ENCODE measurements around the gene TYMP. TPM values are rescaled to one million over a fixed set of nuclear protein-coding genes. Genes with fewer than 3 reads are reported as not detected.

The TYMP gene
- total RNA-seq, 1 donor from 2014 or later, result 151 TPM

DNA sequence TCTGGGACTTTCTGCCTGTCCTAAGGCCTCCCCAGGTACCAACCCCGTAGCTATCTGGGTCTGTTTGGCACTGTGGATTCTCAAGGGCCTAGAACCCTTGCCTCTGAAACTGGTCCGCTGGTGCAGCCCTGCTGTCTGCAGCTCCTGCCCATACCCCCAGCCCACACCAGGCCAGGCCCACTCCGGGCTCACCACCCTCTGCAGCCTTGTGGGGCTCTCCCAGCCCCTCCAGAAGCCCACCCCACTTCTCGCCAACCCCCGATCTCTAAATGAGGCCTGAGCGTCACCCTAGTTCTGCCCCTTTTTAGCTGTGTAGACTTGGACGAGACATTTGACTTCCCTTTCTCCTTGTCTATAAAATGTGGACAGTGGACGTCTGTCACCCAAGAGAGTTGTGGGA is 20.6 kb upstream of the TYMP start:
- H3K27me3 ChIP-seq (ENCODE audit: low read depth), result peaks cover 36% of the 10 kb centered on the region
- DNase-seq (no peak), ATAC-seq (no peak)
- TF ChIP-seq, protein P1, sequence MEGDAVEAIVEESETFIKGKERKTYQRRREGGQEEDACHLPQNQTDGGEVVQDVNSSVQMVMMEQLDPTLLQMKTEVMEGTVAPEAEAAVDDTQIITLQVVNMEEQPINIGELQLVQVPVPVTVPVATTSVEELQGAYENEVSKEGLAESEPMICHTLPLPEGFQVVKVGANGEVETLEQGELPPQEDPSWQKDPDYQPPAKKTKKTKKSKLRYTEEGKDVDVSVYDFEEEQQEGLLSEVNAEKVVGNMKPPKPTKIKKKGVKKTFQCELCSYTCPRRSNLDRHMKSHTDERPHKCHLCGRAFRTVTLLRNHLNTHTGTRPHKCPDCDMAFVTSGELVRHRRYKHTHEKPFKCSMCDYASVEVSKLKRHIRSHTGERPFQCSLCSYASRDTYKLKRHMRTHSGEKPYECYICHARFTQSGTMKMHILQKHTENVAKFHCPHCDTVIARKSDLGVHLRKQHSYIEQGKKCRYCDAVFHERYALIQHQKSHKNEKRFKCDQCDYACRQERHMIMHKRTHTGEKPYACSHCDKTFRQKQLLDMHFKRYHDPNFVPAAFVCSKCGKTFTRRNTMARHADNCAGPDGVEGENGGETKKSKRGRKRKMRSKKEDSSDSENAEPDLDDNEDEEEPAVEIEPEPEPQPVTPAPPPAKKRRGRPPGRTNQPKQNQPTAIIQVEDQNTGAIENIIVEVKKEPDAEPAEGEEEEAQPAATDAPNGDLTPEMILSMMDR (IDR thresholded peaks at IDR 0.05), result no peak
- no peak overlapping the region for H3K4me3 ChIP-seq
- no peak overlapping the region for H3K27ac ChIP-seq
- peaks cover 19% of the 10 kb centered on the region for H3K4me1 ChIP-seq
- H3K36me3 ChIP-seq, result no peaks in the 10 kb centered on the region
- intact Hi-C loops (cut with DNase I), result no loop called here
- no peaks in the 10 kb centered on the region for H3K9me3 ChIP-seq

DNA sequence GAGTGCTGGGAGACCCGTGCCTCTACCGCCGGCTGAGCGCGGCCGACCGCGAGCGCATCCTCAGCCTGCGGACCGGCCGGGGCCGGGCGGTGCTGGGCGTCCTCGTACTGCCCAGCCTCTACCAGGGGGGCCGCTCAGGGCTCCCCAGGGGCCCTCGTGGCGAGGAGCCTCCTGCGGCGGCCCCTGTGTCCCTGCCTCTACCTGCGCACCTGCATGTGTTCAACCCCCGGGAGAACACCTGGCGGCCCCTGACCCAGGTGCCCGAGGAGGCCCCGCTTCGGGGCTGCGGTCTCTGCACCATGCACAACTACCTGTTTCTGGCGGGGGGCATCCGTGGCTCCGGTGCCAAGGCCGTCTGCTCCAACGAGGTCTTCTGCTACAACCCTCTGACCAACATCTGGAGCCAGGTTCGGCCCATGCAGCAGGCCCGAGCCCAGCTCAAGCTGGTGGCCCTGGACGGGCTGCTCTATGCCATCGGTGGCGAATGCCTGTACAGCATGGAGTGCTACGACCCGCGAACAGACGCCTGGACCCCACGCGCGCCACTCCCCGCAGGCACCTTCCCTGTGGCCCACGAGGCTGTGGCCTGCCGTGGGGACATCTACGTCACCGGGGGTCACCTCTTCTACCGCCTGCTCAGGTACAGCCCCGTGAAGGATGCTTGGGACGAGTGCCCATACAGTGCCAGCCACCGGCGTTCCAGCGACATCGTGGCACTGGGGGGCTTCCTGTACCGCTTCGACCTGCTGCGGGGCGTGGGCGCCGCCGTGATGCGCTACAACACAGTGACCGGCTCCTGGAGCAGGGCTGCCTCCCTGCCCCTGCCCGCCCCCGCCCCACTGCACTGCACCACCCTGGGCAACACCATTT is 19.3 kb upstream of the TYMP start:
- DNase-seq, result peak; percentile 44
- H3K27ac ChIP-seq, result peak overlapping the region; percentile 60
- intact Hi-C loops (cut with DNase I), result no loop called here
- TF ChIP-seq, protein P1 (IDR thresholded peaks at IDR 0.05), result no peak
- ATAC-seq, result peak in 1 of 2 donors; percentile 0
- H3K36me3 ChIP-seq, result no peaks in the 10 kb centered on the region
- H3K27me3 ChIP-seq (ENCODE audit: low read depth), result peaks cover 43% of the 10 kb centered on the region
- H3K4me3 ChIP-seq, result peak overlapping the region; percentile 48
- no peaks in the 10 kb centered on the region for H3K9me3 ChIP-seq
- peaks cover 31% of the 10 kb centered on the region for H3K4me1 ChIP-seq

DNA sequence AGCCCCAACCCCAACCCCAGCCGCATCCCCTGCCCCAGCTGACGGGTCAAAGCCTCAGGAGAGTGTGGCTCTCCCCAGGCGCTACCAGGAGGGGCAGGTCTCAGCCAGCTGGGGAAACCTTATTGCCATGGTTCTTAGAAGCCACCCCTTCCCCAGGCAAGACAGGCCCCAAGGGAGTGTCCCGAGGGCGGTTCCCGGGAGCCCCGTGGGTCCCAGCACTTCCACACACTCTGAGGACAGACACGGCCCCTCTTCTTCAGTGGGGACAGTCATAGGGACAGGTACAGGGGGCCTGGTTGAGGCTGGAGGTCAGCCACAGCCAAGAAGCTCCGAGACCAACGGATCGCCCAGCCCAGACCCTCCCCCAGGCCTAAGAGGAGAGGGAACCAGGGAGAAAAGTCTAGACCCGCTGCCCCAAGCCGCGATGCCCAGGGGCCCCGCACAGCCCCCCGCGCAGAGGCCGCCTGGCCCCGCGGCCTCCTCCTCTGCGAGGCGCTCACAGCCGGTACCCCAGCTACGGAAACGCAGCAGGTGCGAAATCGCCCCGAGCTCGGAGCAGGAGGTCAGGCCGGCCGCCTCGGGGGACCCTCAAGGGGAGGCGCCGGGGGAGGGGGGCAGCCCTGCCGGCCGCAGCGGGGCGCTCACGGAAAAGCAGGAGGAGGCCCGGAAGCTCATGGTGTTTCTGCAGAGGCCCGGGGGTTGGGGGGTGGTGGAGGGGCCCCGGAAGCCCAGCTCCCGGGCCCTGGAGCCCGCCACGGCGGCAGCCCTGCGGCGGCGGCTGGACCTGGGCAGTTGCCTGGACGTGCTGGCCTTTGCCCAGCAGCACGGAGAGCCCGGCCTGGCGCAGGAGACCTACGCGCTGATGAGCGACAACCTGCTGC is 18.5 kb upstream of the TYMP start:
- ATAC-seq (peak in 1 of 2 donors; percentile 5), DNase-seq (peak; percentile 58)
- Histone ChIP-seq H3K27ac (peak overlapping the region; percentile 60), H3K36me3 (no peaks in the 10 kb centered on the region), H3K4me1 (peaks cover 39% of the 10 kb centered on the region), H3K27me3 (ENCODE audit: low read depth) (peaks cover 43% of the 10 kb centered on the region), H3K9me3 (no peaks in the 10 kb centered on the region), H3K4me3 (peak overlapping the region; percentile 48)
- intact Hi-C loops (cut with DNase I), result no loop called here
- TF ChIP-seq, protein P1 (IDR thresholded peaks at IDR 0.05), result no peak

DNA sequence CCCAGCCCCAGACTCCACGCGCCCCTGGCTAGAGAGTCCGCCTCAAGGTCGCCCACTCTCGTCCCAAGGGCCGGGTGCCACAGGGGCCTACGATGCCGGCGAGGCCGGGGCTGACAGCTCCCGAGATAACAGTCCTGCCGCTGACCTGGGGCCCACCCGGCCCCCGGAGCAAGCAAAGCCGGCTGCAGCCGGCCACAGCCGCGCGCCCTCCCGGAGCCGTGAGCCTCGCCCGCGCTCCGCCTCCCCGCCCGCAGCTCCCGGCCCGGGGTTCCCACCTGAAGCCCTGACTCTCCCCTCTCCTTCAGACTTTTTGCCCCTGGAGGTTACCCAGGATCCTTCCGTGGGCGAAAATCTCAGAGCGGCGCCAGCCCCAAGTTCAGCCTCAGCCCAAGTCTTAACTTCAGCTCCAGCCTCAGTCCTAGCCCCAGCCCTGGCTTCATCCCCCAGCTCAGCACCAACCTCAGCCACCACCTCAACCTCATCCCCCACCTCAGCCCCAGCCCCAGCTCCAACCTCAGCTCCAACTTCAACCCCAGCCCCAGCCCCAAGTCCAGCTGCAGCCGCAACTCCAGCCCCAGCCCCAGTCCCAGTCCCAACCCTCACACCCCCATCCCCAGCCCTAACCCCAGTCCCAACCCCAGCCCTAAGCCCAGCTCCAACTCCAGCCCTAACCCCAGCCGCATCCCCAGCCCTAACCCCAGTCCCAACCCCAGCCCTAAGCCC is 17.6 kb upstream of the TYMP start:
- peak; percentile 45 for DNase-seq
- H3K4me3 ChIP-seq, result no peak overlapping the region

More for the DNA sequence above, 17.6 kb upstream of the TYMP start:
- H3K9me3 ChIP-seq, result no peaks in the 10 kb centered on the region
- peaks cover 44% of the 10 kb centered on the region for H3K4me1 ChIP-seq
- H3K27ac ChIP-seq, result no peak overlapping the region
- H3K27me3 ChIP-seq (ENCODE audit: low read depth), result peaks cover 43% of the 10 kb centered on the region
- no peak for ATAC-seq
- H3K36me3 ChIP-seq, result no peaks in the 10 kb centered on the region
- intact Hi-C loops (cut with DNase I), result no loop called here
- TF ChIP-seq, protein P1 (IDR thresholded peaks at IDR 0.05), result no peak

All from lower lobe of right lung (tissue), 2 donors.